Measurements from ENCODE around the gene SPSB1. TPM values are rescaled to one million over a fixed set of nuclear protein-coding genes. Genes with fewer than 3 reads are reported as not detected.

SPSB1 gene
- total and polyA plus RNA-seq, 2 experiments from 2014 or later = 2.4 to 6.8 TPM

- H3K27ac Mint-ChIP-seq = no peak overlapping the region
- H3K4me1 Mint-ChIP-seq = no peaks in the 10 kb centered on the region
- Histone ChIP-seq H3K4me3 (no peak overlapping the region), H3K4me1 (ENCODE audit: insufficient read depth) (no peaks in the 10 kb centered on the region), H2AFZ (no peak overlapping the region), H4K20me1 (replicated peaks; ENCODE audit: insufficient read depth) (no peaks in the 10 kb centered on the region; the same call in 1 of the 2 replicates), H3K4me2 (no peak overlapping the region), H3K27me3 (ENCODE audit: insufficient read depth) (no peaks in the 10 kb centered on the region), H3K36me3 (ENCODE audit: insufficient read depth) (no peaks in the 10 kb centered on the region), H3K79me2 (replicated peaks; ENCODE audit: insufficient read depth) (no peaks in the 10 kb centered on the region), H3F3A (replicated peaks; ENCODE audit: low read depth) (no peaks in the 10 kb centered on the region), H3K9me2 (ENCODE audit: insufficient read depth) (no peaks in the 10 kb centered on the region), H3K27ac (ENCODE audit: low read depth) (no peak overlapping the region)
- H3K9me3 Mint-ChIP-seq = no peaks in the 10 kb centered on the region
- H3K4me3 Mint-ChIP-seq = no peak overlapping the region
- TF ChIP-seq EZH2phosphoT487 (IDR thresholded peaks at IDR 0.05; ENCODE audit: unreplicated experiment) = no peak
- TF ChIP-seq STAT1 (IDR thresholded peaks at IDR 0.05; ENCODE audit: unreplicated experiment) = no peak
- no peak for DNase-seq (ENCODE audit: low spot score)
- no peak for ATAC-seq
- H3K27me3 Mint-ChIP-seq (ENCODE audit: insufficient read depth, low read depth, poor library complexity) = peaks cover 9% of the 10 kb centered on the region
- H3K36me3 Mint-ChIP-seq (ENCODE audit: low read depth) = no peaks in the 10 kb centered on the region
Observed at GRCh38 chr1:9302745-9303524, 10.2 kb downstream of the SPSB1 start.

- Histone ChIP-seq H3K9me2 (ENCODE audit: insufficient read depth) (no peaks in the 10 kb centered on the region), H3K4me3 (no peak overlapping the region), H3K4me2 (no peak overlapping the region), H3K27me3 (ENCODE audit: insufficient read depth) (no peaks in the 10 kb centered on the region), H3F3A (replicated peaks; ENCODE audit: low read depth) (no peaks in the 10 kb centered on the region), H3K4me1 (ENCODE audit: insufficient read depth) (no peaks in the 10 kb centered on the region), H3K36me3 (ENCODE audit: insufficient read depth) (no peaks in the 10 kb centered on the region), H2AFZ (no peak overlapping the region), H4K20me1 (replicated peaks; ENCODE audit: insufficient read depth) (no peaks in the 10 kb centered on the region; the same call in 1 of the 2 replicates), H3K27ac (ENCODE audit: low read depth) (no peak overlapping the region), H3K79me2 (replicated peaks; ENCODE audit: insufficient read depth) (no peaks in the 10 kb centered on the region)
- ATAC-seq = no peak
- DNase-seq (ENCODE audit: low spot score) = no peak
- Mint-ChIP-seq H3K27ac (peak overlapping the region; percentile 59; the same call in 1 of the 2 replicates), H3K36me3 (ENCODE audit: low read depth) (no peaks in the 10 kb centered on the region), H3K4me1 (no peaks in the 10 kb centered on the region), H3K27me3 (ENCODE audit: insufficient read depth, low read depth, poor library complexity) (peaks cover 9% of the 10 kb centered on the region), H3K9me3 (no peaks in the 10 kb centered on the region), H3K4me3 (no peak overlapping the region)
- no peak for TF ChIP-seq ETS1 (IDR thresholded peaks at IDR 0.05)
- TF ChIP-seq ZNF462 (CRISPR knock-in tag; IDR thresholded peaks at IDR 0.05) = no peak
- no peak for TF ChIP-seq STAT1 (IDR thresholded peaks at IDR 0.05; ENCODE audit: unreplicated experiment)
- no peak for TF ChIP-seq ZNF331 (CRISPR knock-in tag; IDR thresholded peaks at IDR 0.05; ENCODE audit: low read depth)
- no peak for TF ChIP-seq REST (IDR thresholded peaks at IDR 0.05; ENCODE audit: unreplicated experiment)
- no peak for TF ChIP-seq JUNB (IDR thresholded peaks at IDR 0.05; ENCODE audit: unreplicated experiment)
- TF ChIP-seq NANOG (IDR thresholded peaks at IDR 0.05; ENCODE audit: borderline replicate concordance) = no peak
- no peak for TF ChIP-seq POLR2AphosphoS5 (IDR thresholded peaks at IDR 0.05; ENCODE audit: low read depth)
Observed at GRCh38 chr1:9303916-9304315, 11.2 kb downstream of the SPSB1 start.

Data from GM23338 (cell line).